K562 (cell line): Measurements from ENCODE around the gene PRRG4. TPM values are rescaled to one million over a fixed set of nuclear protein-coding genes. Genes with fewer than 3 reads are reported as not detected.
A peak's percentile ranks its signal among the peaks of the same experiment; 100 is the strongest.

Source experiments
- ATF1 ChIP-seq, 2 experiments: fragments of 450-650 bp in 1 of 2; IDR thresholded peaks; 2 replicates each; pipeline ENCODE4 v1.6.1; 2016; ENCODE audit warnings: missing compliant biosample characterization in 1 of 2, missing genetic modification characterization in 1 of 2
- BRF1 ChIP-seq: IDR thresholded peaks from 3 replicates; pipeline ENCODE4 v1.6.1; 2011; ENCODE audit warnings: borderline replicate concordance, mild to moderate bottlenecking; ENCODE audit not compliant: insufficient read length; ENCODE audit errors: extremely low read depth
- CCNT2 ChIP-seq: IDR thresholded peaks from 2 replicates; pipeline ENCODE4 v1.6.1; 2011; ENCODE audit warnings: borderline replicate concordance, low read depth, mild to moderate bottlenecking, moderate library complexity, mixed read lengths, low read length; ENCODE audit not compliant: insufficient read length; ENCODE audit errors: extremely low read depth
- COPS2 ChIP-seq: fragments of 450-650 bp; conservative IDR thresholded peaks from 2 replicates; pipeline ENCODE4 v1.6.1; 2016; ENCODE audit warnings: mild to moderate bottlenecking, moderate library complexity
- DIDO1 ChIP-seq: fragments of 450-650 bp; IDR thresholded peaks from 2 replicates; pipeline ENCODE4 v1.6.1; 2016; ENCODE audit warnings: low read depth, missing biosample characterization, missing genetic modification characterization
- ESRRB ChIP-seq: fragments of 250-450 bp; sonication (Bioruptor Pico); IDR thresholded peaks from 2 replicates; pipeline ENCODE4 v1.5.0; 2020; ENCODE audit warnings: mild to moderate bottlenecking, moderate library complexity, borderline replicate concordance
- HMGN3 ChIP-seq: IDR thresholded peaks from 2 replicates; pipeline ENCODE4 v1.6.1; 2011; ENCODE audit warnings: borderline replicate concordance, low read depth, mild to moderate bottlenecking, mixed read lengths, low read length; ENCODE audit not compliant: insufficient read length; ENCODE audit errors: extremely low read depth
- KDM4B ChIP-seq, 2 experiments: fragments of 450-650 bp in 1 of 2; sonication (generic) in 1 of 2; IDR thresholded peaks; 2 replicates each; pipeline ENCODE4 v1.6.1; 2016 to 2017; ENCODE audit warnings: borderline replicate concordance in 2 of 2, antibody characterized with exemption in 1 of 2, low read depth in 1 of 2, mild to moderate bottlenecking in 1 of 2
- MIER1 ChIP-seq: fragments of 450-650 bp; IDR thresholded peaks from 2 replicates; pipeline ENCODE4 v1.6.1; 2016; ENCODE audit warnings: antibody characterized with exemption, mild to moderate bottlenecking, low read depth
- NFYB ChIP-seq: IDR thresholded peaks from 2 replicates; pipeline ENCODE4 v1.6.1; 2011; ENCODE audit warnings: mild to moderate bottlenecking, moderate library complexity; ENCODE audit not compliant: insufficient read length; ENCODE audit errors: extremely low read depth
- RFX1 ChIP-seq: fragments of 450-650 bp; IDR thresholded peaks from 2 replicates; pipeline ENCODE4 v1.6.1; 2016; ENCODE audit warnings: mild to moderate bottlenecking, moderate library complexity
- RNF2 ChIP-seq: sonication (generic); IDR thresholded peaks from 2 replicates; pipeline ENCODE4 v1.6.1; 2016
- SLC30A9 ChIP-seq: fragments of 250-450 bp; sonication (Bioruptor Pico); IDR thresholded peaks from 2 replicates; pipeline ENCODE4 v1.8.0; 2022; ENCODE audit warnings: mild to moderate bottlenecking, moderate library complexity
- SMARCB1 ChIP-seq: IDR thresholded peaks from 2 replicates; pipeline ENCODE4 v1.6.1; 2011; ENCODE audit warnings: improper control_type of control experiment, low read depth; ENCODE audit not compliant: insufficient read length
- TEAD2 ChIP-seq: fragments of 450-650 bp; IDR thresholded peaks from 2 replicates; pipeline ENCODE4 v1.6.1; 2016; ENCODE audit warnings: missing genetic modification characterization, control low read depth, missing compliant biosample characterization
- ZNF12 ChIP-seq: sonication (generic); formaldehyde crosslinking; IDR thresholded peaks from 2 replicates; pipeline ENCODE4 v1.4.0; 2020; ENCODE audit warnings: mild to moderate bottlenecking, missing genetic modification reagents
- ZNF121 ChIP-seq: sonication (generic); formaldehyde crosslinking; conservative IDR thresholded peaks from 2 replicates; pipeline ENCODE4 v1.8.0; 2022; ENCODE audit warnings: missing genetic modification reagents
- ZNF23 ChIP-seq: fragments of 250-450 bp; sonication (Bioruptor Pico); IDR thresholded peaks from 2 replicates; pipeline ENCODE4 v1.4.0; 2020; ENCODE audit warnings: mild to moderate bottlenecking
- ZNF551 ChIP-seq: fragments of 250-450 bp; sonication (Bioruptor Pico); IDR thresholded peaks from 2 replicates; pipeline ENCODE4 v1.5.0; 2021; ENCODE audit warnings: mild to moderate bottlenecking, moderate library complexity
- polyA plus RNA-seq, 8 experiments: library from polyadenylated mRNA; depleted of rRNA in 4 of 8; stranded (reverse) in 5 of 8; unstranded in 3 of 8; fragments of >200 nt; fragmentation: Nextera tagmentation in 2 of 8; fragmentation: Illumina TruSeq in 1 of 8; extraction: Ambion mirVana in 2 of 8; extraction: Trizol in 1 of 8; gene quantifications; 2 replicates each; pipeline versions ENCODE4 v1.2.1 to v1.2.3, GENCODE V29; 2011 to 2014; ENCODE audit warnings: inconsistent platforms in 1 of 8, missing spikeins in 1 of 8
- total RNA-seq, 7 experiments: library from RNA; depleted of rRNA in 6 of 7; stranded (reverse); fragments of >200 nt in 6 of 7; fragmentation: Illumina TruSeq in 2 of 7; extraction: Trizol in 2 of 7; gene quantifications; 2 replicates each; pipeline versions ENCODE4 v1.2.1 to v1.2.3, GENCODE V29; 2011 to 2021; ENCODE audit warnings: low replicate concordance in 1 of 7
- TF ChIP-seq, protein P1 (sequence below), 2 experiments: fragments of 450-650 bp in 1 of 2; sonication (generic) in 1 of 2; formaldehyde crosslinking in 1 of 2; IDR thresholded peaks in 1 of 2; conservative IDR thresholded peaks in 1 of 2; 2 replicates each; pipeline versions ENCODE4 v1.6.1 to v1.8.1; 2016 to 2023; ENCODE audit warnings: mild to moderate bottlenecking in 2 of 2, moderate library complexity in 2 of 2, inconsistent platforms in 1 of 2, missing genetic modification reagents in 1 of 2
- TF ChIP-seq, protein P2 (sequence below): fragments of 250-450 bp; sonication (Bioruptor Pico); IDR thresholded peaks from 2 replicates; pipeline ENCODE4 v1.4.0; 2020; ENCODE audit warnings: borderline replicate concordance
- TF ChIP-seq, protein P3 (sequence below): fragments of 250-450 bp; sonication (Bioruptor Pico); IDR thresholded peaks from 2 replicates; pipeline ENCODE4 v1.8.0; 2022; ENCODE audit warnings: inconsistent platforms
- TF ChIP-seq, protein P4 (sequence below): sonication (generic); formaldehyde crosslinking; IDR thresholded peaks from 2 replicates; pipeline ENCODE4 v1.8.0; 2022; ENCODE audit warnings: missing genetic modification reagents, mild to moderate bottlenecking, borderline replicate concordance

PRRG4 gene
- total and polyA plus RNA-seq, 9 of the 15 experiments (the other 6 are each of a cell fraction or from before 2014, with no cell fraction given), result not detected

DNA sequence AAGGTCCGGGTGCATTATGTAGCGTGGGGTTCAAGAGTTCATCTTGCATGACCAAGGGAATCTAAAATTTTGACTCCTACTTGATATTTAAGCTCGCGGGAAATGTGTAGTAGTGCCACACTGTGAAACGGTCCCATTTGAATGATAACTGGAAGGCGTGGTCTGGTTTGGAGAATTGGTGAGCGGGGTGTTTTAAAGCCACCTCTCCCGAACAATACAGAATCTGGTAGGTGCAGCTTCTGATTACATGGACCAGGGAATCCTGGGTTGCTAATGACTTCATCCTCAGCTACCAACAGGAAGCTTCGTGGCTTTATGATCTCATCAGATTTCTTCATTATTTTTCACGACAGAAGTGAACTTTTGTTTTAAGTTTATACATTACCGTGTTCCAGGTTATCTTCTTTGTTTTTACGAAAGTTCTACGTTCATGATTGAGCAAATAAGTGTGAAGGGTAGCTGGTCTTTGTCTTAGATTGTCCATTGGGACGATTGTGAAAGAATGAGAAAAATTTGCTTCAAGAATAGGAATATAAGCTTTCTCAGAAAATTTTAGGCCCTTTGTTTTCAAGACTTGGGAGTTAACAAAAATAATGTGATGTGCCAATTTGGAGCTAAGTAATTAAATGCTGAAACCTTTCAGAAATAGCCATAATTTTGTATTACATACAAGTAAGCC lies 64.6 kb downstream of the PRRG4 start (continued):
- TF ChIP-seq, protein P1, sequence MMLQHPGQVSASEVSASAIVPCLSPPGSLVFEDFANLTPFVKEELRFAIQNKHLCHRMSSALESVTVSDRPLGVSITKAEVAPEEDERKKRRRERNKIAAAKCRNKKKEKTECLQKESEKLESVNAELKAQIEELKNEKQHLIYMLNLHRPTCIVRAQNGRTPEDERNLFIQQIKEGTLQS (IDR thresholded peaks at IDR 0.05), result peak; percentile 85
- TF ChIP-seq, protein P1 (CRISPR knock-in tag; conservative IDR thresholded peaks at IDR 0.05), result no peak
- TF ChIP-seq ZNF23 (CRISPR knock-in tag) (no peak), SMARCB1 (no peak), HMGN3 (no peak), ZNF12 (CRISPR knock-in tag) (no peak), RNF2 (no peak), RFX1 (peak; percentile 31; the same call in 1 of the 2 replicates), ZNF121 (no peak), TEAD2 (tag) (no peak), DIDO1 (tag) (no peak), ZNF551 (CRISPR knock-in tag) (no peak), SLC30A9 (CRISPR knock-in tag) (no peak), NFYB (no peak), MIER1 (no peak), ATF1 (CRISPR knock-in tag; IDR thresholded peaks at IDR 0.05) (no peak), ATF1 (tag; IDR thresholded peaks at IDR 0.05) (peak; percentile 70), CCNT2 (no peak), COPS2 (no peak), ESRRB (CRISPR knock-in tag) (no peak), KDM4B (IDR thresholded peaks at IDR 0.05; ENCODE audit: borderline replicate concordance in 2 of 2, low read depth in 1 of 2) (no peak), BRF1 (no peak)
- TF ChIP-seq, protein P2, sequence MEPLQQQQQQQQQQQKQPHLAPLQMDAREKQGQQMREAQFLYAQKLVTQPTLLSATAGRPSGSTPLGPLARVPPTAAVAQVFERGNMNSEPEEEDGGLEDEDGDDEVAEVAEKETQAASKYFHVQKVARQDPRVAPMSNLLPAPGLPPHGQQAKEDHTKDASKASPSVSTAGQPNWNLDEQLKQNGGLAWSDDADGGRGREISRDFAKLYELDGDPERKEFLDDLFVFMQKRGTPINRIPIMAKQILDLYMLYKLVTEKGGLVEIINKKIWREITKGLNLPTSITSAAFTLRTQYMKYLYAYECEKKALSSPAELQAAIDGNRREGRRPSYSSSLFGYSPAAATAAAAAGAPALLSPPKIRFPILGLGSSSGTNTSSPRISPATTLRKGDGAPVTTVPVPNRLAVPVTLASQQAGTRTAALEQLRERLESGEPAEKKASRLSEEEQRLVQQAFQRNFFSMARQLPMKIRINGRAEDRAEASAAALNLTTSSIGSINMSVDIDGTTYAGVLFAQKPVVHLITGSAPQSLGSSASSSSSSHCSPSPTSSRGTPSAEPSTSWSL (CRISPR knock-in tag), result no peak
- TF ChIP-seq, protein P3, sequence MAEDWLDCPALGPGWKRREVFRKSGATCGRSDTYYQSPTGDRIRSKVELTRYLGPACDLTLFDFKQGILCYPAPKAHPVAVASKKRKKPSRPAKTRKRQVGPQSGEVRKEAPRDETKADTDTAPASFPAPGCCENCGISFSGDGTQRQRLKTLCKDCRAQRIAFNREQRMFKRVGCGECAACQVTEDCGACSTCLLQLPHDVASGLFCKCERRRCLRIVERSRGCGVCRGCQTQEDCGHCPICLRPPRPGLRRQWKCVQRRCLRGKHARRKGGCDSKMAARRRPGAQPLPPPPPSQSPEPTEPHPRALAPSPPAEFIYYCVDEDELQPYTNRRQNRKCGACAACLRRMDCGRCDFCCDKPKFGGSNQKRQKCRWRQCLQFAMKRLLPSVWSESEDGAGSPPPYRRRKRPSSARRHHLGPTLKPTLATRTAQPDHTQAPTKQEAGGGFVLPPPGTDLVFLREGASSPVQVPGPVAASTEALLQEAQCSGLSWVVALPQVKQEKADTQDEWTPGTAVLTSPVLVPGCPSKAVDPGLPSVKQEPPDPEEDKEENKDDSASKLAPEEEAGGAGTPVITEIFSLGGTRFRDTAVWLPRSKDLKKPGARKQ, result no peak
- TF ChIP-seq, protein P4, sequence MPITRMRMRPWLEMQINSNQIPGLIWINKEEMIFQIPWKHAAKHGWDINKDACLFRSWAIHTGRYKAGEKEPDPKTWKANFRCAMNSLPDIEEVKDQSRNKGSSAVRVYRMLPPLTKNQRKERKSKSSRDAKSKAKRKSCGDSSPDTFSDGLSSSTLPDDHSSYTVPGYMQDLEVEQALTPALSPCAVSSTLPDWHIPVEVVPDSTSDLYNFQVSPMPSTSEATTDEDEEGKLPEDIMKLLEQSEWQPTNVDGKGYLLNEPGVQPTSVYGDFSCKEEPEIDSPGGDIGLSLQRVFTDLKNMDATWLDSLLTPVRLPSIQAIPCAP (CRISPR knock-in tag), result no peak
